Lower leg skin (tissue), 4 donors: ENCODE data around the gene TBC1D9. TPM values are rescaled to one million over a fixed set of nuclear protein-coding genes. Genes with fewer than 3 reads are reported as not detected.

Source experiments
- DNase-seq, 2 donors: peaks; one replicate each; pipeline ENCODE4 v3.0.0-alpha.2; 2019; ENCODE audit warnings: low spot score in 2 of 2
- H3K4me3 ChIP-seq: fragments of 200-600 bp; sonication (generic); 2 replicates; pipeline ENCODE4 v1.5.1; 2017; ENCODE audit warnings: mild to moderate bottlenecking, low read depth; ENCODE audit not compliant: poor library complexity, severe bottlenecking
- CTCF ChIP-seq, 3 donors: fragments of 450-650 bp; IDR thresholded peaks; one replicate each; pipeline ENCODE4 v1.5.1; 2016; ENCODE audit warnings: antibody characterized with exemption in 3 of 3, mild to moderate bottlenecking in 3 of 3, moderate library complexity in 2 of 3
- POLR2A ChIP-seq, 2 donors: fragments of 450-650 bp; IDR thresholded peaks; one replicate each; pipeline ENCODE4 v1.6.1; 2016 to 2017; ENCODE audit warnings: antibody characterized with exemption in 2 of 2, mild to moderate bottlenecking in 1 of 2, moderate library complexity in 1 of 2
- WGBS, 2 donors: methylation state at CpG; one replicate each; pipeline ENCODE4 v1.1.5; 2018; 5-methylcytosine and 5-hydroxymethylcytosine counted together
- intact Hi-C: fragments of 100-400 bp; cut with DNase I; formaldehyde crosslinking; loops from one replicate; pipeline ENCODE4 v1.15.0; 2023; ENCODE audit warnings: low total_unique reads
- total RNA-seq, 4 donors: library from RNA; depleted of rRNA; stranded (reverse); fragments of >200 nt; gene quantifications; one replicate each; pipeline ENCODE4 v1.1.0, GENCODE V29; 2016

TBC1D9 gene
- total RNA-seq, 4 donors from 2014 or later = 5.7 to 13.0 (median 7.3) TPM

GRCh38 chr4:140662082-140662869, 93.9 kb downstream of the TBC1D9 start:
- intact Hi-C loops = no loop called here
- H3K4me3 ChIP-seq = no peak overlapping the region
- TF ChIP-seq POLR2A (IDR thresholded peaks at IDR 0.05) (no peak), CTCF (IDR thresholded peaks at IDR 0.05) (no peak)
- no peak for DNase-seq
- 70 to 78% methylated on average over 3 of the region's 3 CpGs for WGBS, 2 donors

DNA sequence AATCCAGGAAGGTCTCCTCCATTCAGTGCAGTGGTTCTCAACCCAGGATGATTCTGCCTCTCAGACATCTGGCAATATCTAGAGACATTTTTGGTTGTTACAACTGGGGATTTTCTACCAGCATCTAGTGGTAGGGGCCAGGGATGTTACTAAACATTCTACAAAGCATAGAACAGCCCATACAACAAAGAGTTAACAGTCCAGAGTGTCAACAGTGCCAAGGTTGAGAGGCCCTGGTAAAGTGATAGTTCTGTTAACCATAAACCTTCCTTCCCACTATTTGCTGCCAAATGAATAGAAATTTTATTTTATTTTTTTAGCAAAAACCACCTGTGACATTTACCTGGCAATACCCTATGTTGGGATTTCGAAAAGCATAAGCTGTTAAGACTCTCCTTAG, 94.6 kb downstream of the TBC1D9 start:
- intact Hi-C loops = no loop called here
- no peak overlapping the region for H3K4me3 ChIP-seq
- TF ChIP-seq POLR2A (IDR thresholded peaks at IDR 0.05) (no peak), CTCF (IDR thresholded peaks at IDR 0.05) (no peak)
- WGBS, 2 donors = 87 to 95% methylated on average over 1 of the region's 1 CpG
- DNase-seq = no peak

DNA sequence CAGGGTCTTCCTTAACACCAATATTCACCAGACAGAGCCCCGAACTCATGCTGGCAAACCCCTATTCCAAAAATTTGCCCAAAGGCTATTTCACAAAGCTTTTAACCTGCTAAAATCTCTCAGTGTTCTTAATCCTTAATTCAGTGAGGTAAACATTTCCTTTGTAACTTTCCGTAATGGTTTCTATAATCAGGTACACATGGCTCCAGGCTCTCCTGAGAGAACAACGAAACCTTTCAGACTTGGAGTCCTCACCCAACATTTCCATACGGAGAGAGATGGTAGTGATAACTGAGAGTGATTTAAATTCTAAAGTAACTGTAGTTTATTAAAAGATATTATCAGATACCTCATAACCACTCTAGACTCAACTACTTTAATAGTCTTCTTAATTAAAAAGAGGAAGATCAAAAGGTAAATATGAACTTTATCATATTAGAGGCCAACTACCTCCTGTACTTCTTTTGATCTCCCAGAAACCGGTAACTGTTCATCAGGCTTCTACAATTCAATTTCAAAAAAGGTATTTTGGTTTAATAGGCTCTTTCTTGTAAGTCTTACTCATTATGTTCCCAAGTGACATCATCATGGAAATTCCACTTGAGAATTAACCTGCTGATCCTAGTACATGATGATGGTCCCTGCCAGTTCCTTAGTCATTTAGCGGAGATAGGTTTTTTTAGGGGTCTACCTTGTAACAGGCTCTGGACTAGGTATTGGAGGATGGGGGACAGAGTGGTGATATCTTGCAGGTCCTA, 96.1 kb downstream of the TBC1D9 start:
- TF ChIP-seq CTCF (IDR thresholded peaks at IDR 0.05) (no peak), POLR2A (IDR thresholded peaks at IDR 0.05) (no peak)
- DNase-seq = no peak
- intact Hi-C loops = no loop called here
- 56 to 61% methylated on average over 6 of the region's 6 CpGs for WGBS, 2 donors
- no peak overlapping the region for H3K4me3 ChIP-seq

- DNase-seq = no peak
- intact Hi-C loops = no loop called here
- TF ChIP-seq CTCF (IDR thresholded peaks at IDR 0.05) (no peak), POLR2A (IDR thresholded peaks at IDR 0.05) (no peak)
- H3K4me3 ChIP-seq = no peak overlapping the region
- WGBS, 2 donors = 60 to 70% methylated on average over 1 of the region's 1 CpG
These were observed 101.7 kb downstream of the TBC1D9 start for GRCh38 chr4:140654495-140654814.

GRCh38 chr4:140653718-140654494, 102.3 kb downstream of the TBC1D9 start:
- intact Hi-C loops = no loop called here
- DNase-seq = no peak
- TF ChIP-seq POLR2A (IDR thresholded peaks at IDR 0.05) (no peak), CTCF (IDR thresholded peaks at IDR 0.05) (no peak)
- 30 to 31% methylated on average over 8 of the region's 8 CpGs for WGBS, 2 donors
- no peak overlapping the region for H3K4me3 ChIP-seq
